Hypothalamus (tissue), 51 donors: Measurements from ENCODE around the gene CYP19A1.
A peak's percentile ranks its signal among the peaks of the same experiment; 100 is the strongest.

Experiments
- DNase-seq, 51 donors: peaks; one replicate each; lab custom pipeline; 2025; lab: John Stamatoyannopoulos, UW

The CYP19A1 gene

GRCh38 chr15:51160484-51160883 lies 177.9 kb downstream of the CYP19A1 start:
- peak in 42 of 51 donors; percentile 14 to 89 (median 58) for DNase-seq
